HCT116 (cell line): ENCODE results near the gene SPIRE1. TPM values are rescaled to one million over a fixed set of nuclear protein-coding genes. Genes with fewer than 3 reads are reported as not detected.

ENCODE experiments used
- ATAC-seq: fragments of 200-7000 bp; cut with Tn5 transposase; 2 replicates; pipeline ENCODE4 v1.9.1; 2020; ENCODE audit warnings: mild to moderate bottlenecking, moderate library complexity
- BruUV-seq: library from RNA; stranded (reverse); fragments of 400-500 nt; replicated peaks from 2 replicates; lab custom pipeline; 2021; lab: Mats Ljungman, UMichigan
- CTCF ChIA-PET: fragments of 300-600 bp; sonication (Branson Sonifier 250); formaldehyde crosslinking; loops from one replicate; lab custom pipeline; 2021; ENCODE audit warnings: antibody characterized with exemption; lab: Charles Lee
- POLR2A ChIA-PET: fragments of 300-600, 350-600 bp; sonication (Branson Sonifier 250); formaldehyde crosslinking; loops from one replicate; lab custom pipeline; 2021; ENCODE audit warnings: antibody characterized with exemption; lab: Charles Lee
- RAD21 ChIA-PET, 2 experiments: fragments of 300-600 bp; sonication (Branson Sonifier 250); formaldehyde crosslinking; loops; one replicate each; lab custom pipeline; 2023; ENCODE audit warnings: low total read pairs in 2 of 2; ENCODE audit not compliant: uncharacterized antibody in 2 of 2, unreplicated experiment in 2 of 2, low non-redundant PET in 1 of 2; lab: Charles Lee
- DNase-seq: peaks from one replicate; pipeline ENCODE4 v3.0.0-alpha.2; 2010; ENCODE audit warnings: low read depth, low spot score
- H2AFZ ChIP-seq: fragments of 200-600 bp; shearing (Covaris generic), sonication (generic); 2 replicates; pipeline ENCODE4 v1.6.1; 2017; ENCODE audit warnings: low read depth, mixed run types, mixed read lengths, antibody characterized with exemption, low read length; ENCODE audit not compliant: poor library complexity, severe bottlenecking
- H3K27ac ChIP-seq: 2 replicates; pipeline ENCODE4 v1.5.1; 2012; ENCODE audit warnings: low read depth, low read length
- H3K27me3 ChIP-seq: fragments of 200-600 bp; sonication (generic); 2 replicates; pipeline ENCODE4 v1.6.1; 2016; ENCODE audit warnings: mixed run types, low read length, mixed read lengths; ENCODE audit not compliant: insufficient read depth
- H3K36me3 ChIP-seq, 2 experiments: fragments of 200-500 bp in 1 of 2; fragments of 200-600 bp in 1 of 2; sonication (Bioruptor generic) in 1 of 2; sonication (generic) in 1 of 2; 2 replicates each; pipeline versions ENCODE4 v1.5.1 to v1.6.1; 2014 to 2016; ENCODE audit warnings: low read length in 2 of 2, inconsistent platforms in 1 of 2, mixed read lengths in 1 of 2, mixed run types in 1 of 2; ENCODE audit not compliant: insufficient read depth in 2 of 2, control insufficient read depth in 1 of 2
- H3K4me1 ChIP-seq, 2 experiments: fragments of 200-600 bp in 1 of 2; sonication (generic) in 1 of 2; 2 replicates each; pipeline versions ENCODE4 v1.5.1 to v1.6.1; 2012 to 2017; ENCODE audit warnings: low read length in 2 of 2, inconsistent platforms in 1 of 2, mild to moderate bottlenecking in 1 of 2, mixed read lengths in 1 of 2, mixed run types in 1 of 2, moderate library complexity in 1 of 2; ENCODE audit not compliant: insufficient read depth in 2 of 2, control insufficient read depth in 1 of 2
- H3K4me2 ChIP-seq: fragments of 200-600 bp; sonication (generic); 2 replicates; pipeline ENCODE4 v1.6.1; 2017; ENCODE audit warnings: mixed run types, low read length, mixed read lengths
- H3K4me3 ChIP-seq, 2 experiments: fragments of 200-600 bp in 1 of 2; sonication (generic) in 1 of 2; replicated peaks in 1 of 2; 2 replicates each; pipeline ENCODE4 v1.5.1; 2011 to 2016; ENCODE audit warnings: low read length in 2 of 2, control low read depth in 1 of 2, low read depth in 1 of 2, mild to moderate bottlenecking in 1 of 2, mixed read lengths in 1 of 2, mixed run types in 1 of 2
- H3K79me2 ChIP-seq: fragments of 200-600 bp; sonication (generic); 2 replicates; pipeline ENCODE4 v1.6.1; 2017; ENCODE audit warnings: mild to moderate bottlenecking, mixed run types, low read length, moderate library complexity, mixed read lengths; ENCODE audit not compliant: insufficient read depth
- H3K9ac ChIP-seq: fragments of 200-600 bp; sonication (generic); 2 replicates; pipeline ENCODE4 v1.6.1; 2016; ENCODE audit warnings: low read length, mixed read lengths
- H3K9me2 ChIP-seq: fragments of 200-600 bp; sonication (generic), shearing (Covaris generic); 2 replicates; pipeline ENCODE4 v1.6.1; 2017; ENCODE audit warnings: mixed run types, mild to moderate bottlenecking, moderate library complexity; ENCODE audit not compliant: insufficient read depth
- H3K9me3 ChIP-seq, 2 experiments: fragments of 200-500 bp in 1 of 2; fragments of 200-600 bp in 1 of 2; sonication (Bioruptor generic) in 1 of 2; sonication (generic) in 1 of 2; 2 replicates each; pipeline ENCODE4 v1.6.1; 2014 to 2017; ENCODE audit warnings: low read length in 2 of 2, mixed read lengths in 2 of 2, inconsistent platforms in 1 of 2, low read depth in 1 of 2, mild to moderate bottlenecking in 1 of 2, mixed run types in 1 of 2, moderate library complexity in 1 of 2; ENCODE audit not compliant: control insufficient read depth in 1 of 2, insufficient read depth in 1 of 2
- H4K20me1 ChIP-seq: fragments of 200-600 bp; sonication (generic), shearing (Covaris generic); 2 replicates; pipeline ENCODE4 v1.6.1; 2017; ENCODE audit warnings: mixed run types, mild to moderate bottlenecking, moderate library complexity; ENCODE audit not compliant: insufficient read depth
- ATF3 ChIP-seq: IDR thresholded peaks from 2 replicates; pipeline ENCODE4 v1.6.1; 2012
- CBX3 ChIP-seq: IDR thresholded peaks from 2 replicates; pipeline ENCODE4 v1.6.1; 2012; ENCODE audit warnings: low read depth
- CEBPB ChIP-seq: IDR thresholded peaks from 2 replicates; pipeline ENCODE4 v1.6.1; 2012; ENCODE audit warnings: low read depth
- CTCF ChIP-seq, 3 experiments: fragments of 200-600 bp in 1 of 3; sonication (generic) in 1 of 3; IDR thresholded peaks in 2 of 3; conservative IDR thresholded peaks in 1 of 3; 2 replicates each; pipeline ENCODE4 v1.5.1; 2012 to 2017; ENCODE audit warnings: low read depth in 2 of 3, low read length in 2 of 3, antibody characterized with exemption in 1 of 3, borderline replicate concordance in 1 of 3, control low read depth in 1 of 3, mild to moderate bottlenecking in 1 of 3, mixed read lengths in 1 of 3, mixed run types in 1 of 3, moderate library complexity in 1 of 3; ENCODE audit not compliant: insufficient read depth in 1 of 3
- EGR1 ChIP-seq: IDR thresholded peaks from 2 replicates; pipeline ENCODE4 v1.6.1; 2012; ENCODE audit warnings: low read depth
- ELF1 ChIP-seq: IDR thresholded peaks from 2 replicates; pipeline ENCODE4 v1.6.1; 2012; ENCODE audit warnings: low read depth, borderline replicate concordance
- EZH2 ChIP-seq: fragments of 200-600 bp; sonication (generic); IDR thresholded peaks from 2 replicates; pipeline ENCODE4 v1.6.1; 2017; ENCODE audit warnings: antibody characterized with exemption, mixed run types
- EZH2phosphoT487 ChIP-seq: fragments of 200-600 bp; IDR thresholded peaks from 2 replicates; pipeline ENCODE4 v1.6.1; 2018; ENCODE audit warnings: antibody characterized with exemption, borderline replicate concordance
- JUND ChIP-seq: IDR thresholded peaks from 2 replicates; pipeline ENCODE4 v1.6.1; 2012
- MAX ChIP-seq: IDR thresholded peaks from 2 replicates; pipeline ENCODE4 v1.6.1; 2012
- POLR2A ChIP-seq: IDR thresholded peaks from 2 replicates; pipeline ENCODE4 v1.7.0; 2011; ENCODE audit warnings: borderline replicate concordance; ENCODE audit not compliant: insufficient read depth, insufficient read length; ENCODE audit errors: extremely low read depth
- POLR2AphosphoS5 ChIP-seq: IDR thresholded peaks from 2 replicates; pipeline ENCODE4 v1.6.1; 2011; ENCODE audit warnings: mild to moderate bottlenecking, low read depth, low read length, moderate library complexity
- RAD21 ChIP-seq: IDR thresholded peaks from 2 replicates; pipeline ENCODE4 v1.6.1; 2012; ENCODE audit warnings: low read depth, mild to moderate bottlenecking
- SIN3A ChIP-seq: IDR thresholded peaks from 2 replicates; pipeline ENCODE4 v1.6.1; 2012; ENCODE audit warnings: low read depth
- SP1 ChIP-seq: IDR thresholded peaks from 2 replicates; pipeline ENCODE4 v1.6.1; 2012; ENCODE audit warnings: low read depth
- SRF ChIP-seq: IDR thresholded peaks from 2 replicates; pipeline ENCODE4 v1.6.1; 2012; ENCODE audit warnings: low read depth
- YY1 ChIP-seq: IDR thresholded peaks from 2 replicates; pipeline ENCODE4 v1.6.1; 2011; ENCODE audit warnings: low read length, low read depth, moderate library complexity, mild to moderate bottlenecking; ENCODE audit not compliant: insufficient replicate concordance; ENCODE audit errors: extremely low read depth
- ZFX ChIP-seq: fragments of 450-650 bp; IDR thresholded peaks from 2 replicates; pipeline ENCODE4 v1.6.1; 2017
- ZNF274 ChIP-seq: fragments of 200-500 bp; sonication (Bioruptor generic); IDR thresholded peaks from 2 replicates; pipeline ENCODE4 v1.6.1; 2014; ENCODE audit warnings: mild to moderate bottlenecking, low read depth, low read length, inconsistent platforms
- intact Hi-C: fragments of 100-400 bp; cut with micrococcal nuclease; formaldehyde crosslinking; loops from 2 replicates; pipeline ENCODE4 v1.10.0; 2022
- total RNA-seq: library from RNA; stranded (reverse); gene quantifications from one replicate; pipeline ENCODE4 v1.2.1, GENCODE V29; 2021; ENCODE audit not compliant: unreplicated experiment
- TF ChIP-seq, protein P1 (sequence below): IDR thresholded peaks from 2 replicates; pipeline ENCODE4 v1.6.1; 2011; ENCODE audit warnings: mild to moderate bottlenecking, low read length, moderate library complexity; ENCODE audit not compliant: insufficient replicate concordance; ENCODE audit errors: extremely low read depth

Gene SPIRE1
- total RNA-seq, 1 experiment from 2014 or later: 26.6 TPM

GRCh38 chr18:12692206-12692605 lies 34.3 kb upstream of the SPIRE1 start (continued):
- TF ChIP-seq, protein P1, sequence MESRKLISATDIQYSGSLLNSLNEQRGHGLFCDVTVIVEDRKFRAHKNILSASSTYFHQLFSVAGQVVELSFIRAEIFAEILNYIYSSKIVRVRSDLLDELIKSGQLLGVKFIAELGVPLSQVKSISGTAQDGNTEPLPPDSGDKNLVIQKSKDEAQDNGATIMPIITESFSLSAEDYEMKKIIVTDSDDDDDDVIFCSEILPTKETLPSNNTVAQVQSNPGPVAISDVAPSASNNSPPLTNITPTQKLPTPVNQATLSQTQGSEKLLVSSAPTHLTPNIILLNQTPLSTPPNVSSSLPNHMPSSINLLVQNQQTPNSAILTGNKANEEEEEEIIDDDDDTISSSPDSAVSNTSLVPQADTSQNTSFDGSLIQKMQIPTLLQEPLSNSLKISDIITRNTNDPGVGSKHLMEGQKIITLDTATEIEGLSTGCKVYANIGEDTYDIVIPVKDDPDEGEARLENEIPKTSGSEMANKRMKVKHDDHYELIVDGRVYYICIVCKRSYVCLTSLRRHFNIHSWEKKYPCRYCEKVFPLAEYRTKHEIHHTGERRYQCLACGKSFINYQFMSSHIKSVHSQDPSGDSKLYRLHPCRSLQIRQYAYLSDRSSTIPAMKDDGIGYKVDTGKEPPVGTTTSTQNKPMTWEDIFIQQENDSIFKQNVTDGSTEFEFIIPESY: no peak
- no peak for TF ChIP-seq EZH2
- no peak for TF ChIP-seq SP1
- TF ChIP-seq, all 23 proteins: peak for 0

- no peaks in the 10 kb centered on the region for H3K4me1 ChIP-seq
- no peak overlapping the region for H3K27ac ChIP-seq
- no TSS peak for BruUV-seq
- no peaks in the 10 kb centered on the region for H3K9me2 ChIP-seq
- no peak overlapping the region for H3K9ac ChIP-seq
- intact Hi-C loops: no loop called here
- ATAC-seq (no peak), DNase-seq (no peak)
- H3K4me3 ChIP-seq: no peak overlapping the region
- ChIA-PET POLR2A (no interaction called here), CTCF (no interaction called here), RAD21 (no interaction called here)
- TF ChIP-seq SP1 (no peak), EZH2phosphoT487 (no peak), EGR1 (no peak), RAD21 (no peak), POLR2AphosphoS5 (no peak), CBX3 (no peak), CTCF (IDR thresholded peaks at IDR 0.05 in 2 of 3, conservative IDR thresholded peaks at IDR 0.05 in 1 of 3; ENCODE audit: borderline replicate concordance in 1 of 3, insufficient read depth in 1 of 3, low read depth in 2 of 3, low read length in 2 of 3) (no peak), ATF3 (no peak), POLR2A (no peak), ZNF274 (no peak), YY1 (no peak), ELF1 (no peak), JUND (no peak), ZFX (no peak), SRF (no peak), SIN3A (no peak), CEBPB (no peak), MAX (no peak)
- TF ChIP-seq, protein P1: no peak
- H2AFZ ChIP-seq: no peak overlapping the region
- H4K20me1 ChIP-seq: no peaks in the 10 kb centered on the region
- H3K36me3 ChIP-seq: peaks cover 0 to 10% of the 10 kb centered on the region in 2 experiments; a peak in 3 of 4 replicates
- H3K4me2 ChIP-seq: no peak overlapping the region
- no peaks in the 10 kb centered on the region for H3K27me3 ChIP-seq
- no peaks in the 10 kb centered on the region for H3K9me3 ChIP-seq
- H3K79me2 ChIP-seq: no peaks in the 10 kb centered on the region
These were observed 31.4 kb upstream of the SPIRE1 start for GRCh38 chr18:12689256-12689850.
